HepG2 (cell line): ENCODE results near the gene JPH4. TPM values are rescaled to one million over a fixed set of nuclear protein-coding genes. Genes with fewer than 3 reads are reported as not detected.

Source experiments
- ATAC-seq: fragments of 200-7000 bp; cut with Tn5 transposase; 3 replicates; pipeline ENCODE4 v1.9.1; 2020; ENCODE audit warnings: mild to moderate bottlenecking, moderate library complexity
- BruUV-seq: library from RNA; stranded (reverse); fragments of 400-500 nt; replicated peaks from 2 replicates; lab custom pipeline; 2021; lab: Mats Ljungman, UMichigan
- CTCF ChIA-PET: fragments of 300-600 bp; formaldehyde crosslinking; extraction: SDS; loops from one replicate; lab custom pipeline; 2021; ENCODE audit warnings: low total read pairs, inconsistent platforms, low intra/inter-chr PET ratio; lab: Yijun Ruan, JAX
- POLR2A ChIA-PET: fragments of 350-600 bp; sonication (Branson Sonifier 250); formaldehyde crosslinking; loops from one replicate; lab custom pipeline; 2020; ENCODE audit warnings: antibody characterized with exemption, inconsistent platforms; lab: Yijun Ruan, JAX
- DNase-seq: peaks from one replicate; pipeline ENCODE4 v3.0.0-alpha.2; 2015; ENCODE audit warnings: low spot score
- FAIRE-seq: peaks from 3 replicates; lab custom pipeline; 2011; peaks lifted over from hg19 to GRCh38; lab: Jason Lieb, UNC
- H2AFZ ChIP-seq: one replicate; pipeline ENCODE4 v1.6.1; 2011; ENCODE audit warnings: low read length, inconsistent platforms
- H3K27ac ChIP-seq: fragments of 300-600 bp; 3 replicates; pipeline ENCODE4 v1.8.0; 2011; ENCODE audit warnings: mixed run types, mild to moderate bottlenecking, mixed read lengths, low read length, inconsistent platforms; ENCODE audit not compliant: insufficient read depth; ENCODE audit errors: extremely low read length
- H3K27me3 ChIP-seq, 2 experiments: fragments of 200-600 bp in 1 of 2; 2 replicates in 1 of 2; 3 replicates in 1 of 2; pipeline versions ENCODE4 v1.6.0 to v1.8.0; 2011; ENCODE audit warnings: low read length in 2 of 2, mild to moderate bottlenecking in 2 of 2, moderate library complexity in 2 of 2, inconsistent platforms in 1 of 2; ENCODE audit not compliant: insufficient read depth in 2 of 2, control insufficient read depth in 1 of 2
- H3K36me3 ChIP-seq, 2 experiments: fragments of 200-600 bp in 1 of 2; replicated peaks in 1 of 2; 2 replicates in 1 of 2; 3 replicates in 1 of 2; pipeline versions ENCODE4 v1.5.1 to v1.8.0; 2011; ENCODE audit warnings: low read length in 2 of 2, inconsistent platforms in 1 of 2; ENCODE audit not compliant: insufficient read depth in 2 of 2, control insufficient read depth in 1 of 2
- H3K4me1 ChIP-seq: 2 replicates; pipeline ENCODE4 v1.5.1; 2012; ENCODE audit warnings: low read length, inconsistent platforms; ENCODE audit not compliant: insufficient read depth
- H3K4me2 ChIP-seq: 2 replicates; pipeline ENCODE4 v1.6.0; 2011; ENCODE audit warnings: low read depth, low read length, inconsistent platforms
- H3K4me3 ChIP-seq, 3 experiments: fragments of 200-600 bp in 1 of 3; sonication (generic), shearing (Covaris generic) in 1 of 3; replicated peaks in 1 of 3; 2 replicates each; pipeline ENCODE4 v1.5.1; 2011 to 2016; ENCODE audit warnings: low read length in 3 of 3, inconsistent platforms in 2 of 3, low read depth in 2 of 3, mild to moderate bottlenecking in 2 of 3, control low read depth in 1 of 3, mixed read lengths in 1 of 3; ENCODE audit not compliant: insufficient read depth in 1 of 3
- H3K79me2 ChIP-seq: one replicate; pipeline ENCODE4 v1.6.1; 2011; ENCODE audit warnings: low read length, inconsistent platforms; ENCODE audit not compliant: insufficient read depth
- H3K9ac ChIP-seq: 2 replicates; pipeline ENCODE4 v1.6.0; 2011; ENCODE audit warnings: mild to moderate bottlenecking, low read depth, low read length, inconsistent platforms; ENCODE audit not compliant: insufficient read depth
- H3K9me3 ChIP-seq: 2 replicates; pipeline ENCODE4 v1.5.1; 2012; ENCODE audit warnings: mild to moderate bottlenecking, low read length
- H4K20me1 ChIP-seq: 2 replicates; pipeline ENCODE4 v1.6.0; 2011; ENCODE audit warnings: inconsistent platforms, mild to moderate bottlenecking, low read length, moderate library complexity; ENCODE audit not compliant: insufficient read depth
- AKAP8 ChIP-seq: sonication (generic); formaldehyde crosslinking; IDR thresholded peaks from 2 replicates; pipeline ENCODE4 v1.5.1; 2020; ENCODE audit warnings: mild to moderate bottlenecking, missing genetic modification reagents
- ATF3 ChIP-seq: sonication (generic); formaldehyde crosslinking; IDR thresholded peaks from 2 replicates; pipeline ENCODE4 v1.4.0; 2020; ENCODE audit warnings: missing genetic modification reagents
- HNRNPK ChIP-seq: fragments of 200-400 bp; formaldehyde crosslinking; IDR thresholded peaks from 2 replicates; pipeline ENCODE4 v1.6.1; 2018; ENCODE audit warnings: low read length, low read depth, moderate library complexity, mild to moderate bottlenecking; ENCODE audit not compliant: poor library complexity, severe bottlenecking
- NFAT5 ChIP-seq: sonication (generic); formaldehyde crosslinking; IDR thresholded peaks from 2 replicates; pipeline ENCODE4 v1.4.0; 2020; ENCODE audit warnings: missing genetic modification reagents
- THAP7 ChIP-seq: sonication (generic); formaldehyde crosslinking; IDR thresholded peaks from 2 replicates; pipeline ENCODE4 v1.8.1; 2023; ENCODE audit warnings: mild to moderate bottlenecking, missing genetic modification reagents
- ZBTB7A ChIP-seq: sonication (generic); formaldehyde crosslinking; IDR thresholded peaks from 2 replicates; pipeline ENCODE4 v1.8.0; 2022; ENCODE audit warnings: mild to moderate bottlenecking, missing genetic modification reagents
- ZNF556 ChIP-seq: sonication (generic); formaldehyde crosslinking; IDR thresholded peaks from 2 replicates; pipeline ENCODE4 v1.4.0; 2020; ENCODE audit warnings: mild to moderate bottlenecking, missing genetic modification reagents, borderline replicate concordance
- ZNF879 ChIP-seq: sonication (generic); formaldehyde crosslinking; IDR thresholded peaks from 2 replicates; pipeline ENCODE4 v1.8.1; 2023; ENCODE audit warnings: missing genetic modification reagents
- WGBS: methylation state at CpG from one replicate; pipeline ENCODE4 v1.1.6; 2017; ENCODE audit warnings: low lambda C conversion rate; 5-methylcytosine and 5-hydroxymethylcytosine counted together
- in situ Hi-C: cut with HindIII; loops from 2 replicates; pipeline ENCODE4 v1.10.0; 2017; ENCODE audit warnings: low pct_unique_long_range_greater_than_20kb; ENCODE audit not compliant: extremely low pct_ligation_motif_present
- intact Hi-C: fragments of 100-400 bp; cut with micrococcal nuclease; formaldehyde crosslinking; loops from one replicate; pipeline ENCODE4 v1.10.0; 2022; ENCODE audit not compliant: unreplicated experiment
- polyA plus RNA-seq, 8 experiments: library from polyadenylated mRNA; depleted of rRNA in 3 of 8; stranded (reverse) in 7 of 8; unstranded in 1 of 8; fragments of >200 nt; fragmentation: Illumina TruSeq in 4 of 8; extraction: Trizol in 4 of 8; gene quantifications; 2 replicates each; pipeline versions ENCODE4 v1.2.1 to v1.2.3, GENCODE V29; 2011 to 2016; ENCODE audit warnings: low read depth in 4 of 8, missing spikeins in 1 of 8, mixed read lengths in 1 of 8; ENCODE audit not compliant: insufficient read depth in 1 of 8
- total RNA-seq, 5 experiments: library from RNA; depleted of rRNA; stranded (reverse); fragments of >200 nt; fragmentation: Illumina TruSeq; extraction: Trizol; gene quantifications; 2 replicates each; pipeline ENCODE4 v1.2.3, GENCODE V29; 2016; ENCODE audit warnings: low read depth in 1 of 5

The JPH4 gene
- total and polyA plus RNA-seq, 2 of the 13 experiments (the other 11 are each of a cell fraction or from before 2014, with no cell fraction given): 0.08 to 0.22 TPM

DNA sequence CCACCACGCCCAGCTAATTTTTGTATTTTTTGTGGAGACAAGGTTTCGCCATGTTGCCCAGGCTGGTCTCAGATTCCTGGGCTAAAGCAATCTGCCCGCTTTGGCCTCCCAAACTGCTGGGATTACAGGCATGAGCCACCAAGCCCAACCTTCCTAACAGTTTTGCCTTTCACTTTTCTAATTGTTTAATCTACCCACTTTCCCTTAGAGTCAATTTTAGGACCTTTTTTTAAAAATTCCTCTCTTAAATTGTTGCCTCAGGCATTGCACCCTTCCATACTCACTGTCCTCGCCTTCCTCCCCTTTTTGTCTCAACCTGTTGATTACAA, 38.5 kb downstream of the JPH4 start:
- BruUV-seq: no TSS peak
- no peak for ATAC-seq
- POLR2A ChIA-PET: no interaction called here
- Histone ChIP-seq H3K4me1 (peaks cover 13% of the 10 kb centered on the region), H3K27ac (no peak overlapping the region), H3K9me3 (no peaks in the 10 kb centered on the region), H3K4me3 (no peak overlapping the region), H3K4me2 (no peak overlapping the region), H2AFZ (no peak overlapping the region), H3K79me2 (no peaks in the 10 kb centered on the region), H3K9ac (no peak overlapping the region), H4K20me1 (no peaks in the 10 kb centered on the region), H3K36me3 (no peaks in the 10 kb centered on the region), H3K27me3 (no peaks in the 10 kb centered on the region)
- CTCF ChIA-PET: interaction anchor here (0.6 to 3.0 kb wide), 8 partner anchors 11 to 354 kb away, joined by 3 to 58 read pairs (median 4); no protein-coding TSS in a partner anchor
- no peak for DNase-seq
- 73% methylated on average over 4 of the region's 4 CpGs for WGBS
- in situ Hi-C loops: no loop called here
- FAIRE-seq: no peak
- TF ChIP-seq ZNF556 (CRISPR knock-in tag) (no peak), NFAT5 (CRISPR knock-in tag) (no peak), AKAP8 (CRISPR knock-in tag) (peak; percentile 18; the same call in 1 of the 2 replicates), HNRNPK (no peak), ATF3 (CRISPR knock-in tag) (no peak), ZNF879 (CRISPR knock-in tag) (peak; percentile 59; the same call in 1 of the 2 replicates), ZBTB7A (CRISPR knock-in tag) (no peak), THAP7 (CRISPR knock-in tag) (0 out of 2 replicates have a peak, but pooled peaks have one; percentile 63)
- intact Hi-C loops: no loop called here
